Peyer's patch (tissue), 4 donors: Measurements from ENCODE around the gene SYT8.

Source experiments
- CTCF ChIP-seq, 6 experiments: fragments of 450-650 bp in 4 of 6; fragments of 200-600 bp in 2 of 6; sonication (generic) in 1 of 6; IDR thresholded peaks; one replicate each; pipeline ENCODE4 v1.5.1; 2017 to 2019; ENCODE audit warnings: antibody characterized with exemption in 6 of 6, mild to moderate bottlenecking in 3 of 6, moderate library complexity in 1 of 6
- POLR2A ChIP-seq, 2 donors: fragments of 450-650 bp; IDR thresholded peaks; one replicate each; pipeline ENCODE4 v1.5.1; 2017; ENCODE audit warnings: antibody characterized with exemption in 2 of 2, mild to moderate bottlenecking in 2 of 2, moderate library complexity in 2 of 2

DNA sequence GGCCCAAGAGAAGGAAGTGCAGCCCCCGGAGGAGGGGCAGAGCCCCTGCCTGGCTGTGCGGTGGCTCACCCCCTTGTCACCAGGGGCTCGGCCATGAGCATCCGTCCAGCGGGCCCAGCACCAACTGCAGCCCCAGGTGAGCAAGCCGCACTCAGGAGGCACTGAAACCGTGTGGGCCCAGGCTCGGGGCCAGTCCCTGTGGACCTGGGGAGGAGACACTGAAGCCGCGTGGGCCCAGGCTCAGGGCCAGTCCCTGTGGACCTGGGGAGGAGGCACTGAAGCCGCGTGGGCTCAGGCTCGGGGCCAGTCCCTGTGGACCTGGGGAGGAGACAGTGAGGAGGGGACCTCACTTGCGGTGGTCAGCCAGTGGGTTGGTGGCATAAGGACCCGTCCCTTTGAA lies 32.0 kb downstream of the SYT8 start:
- TF ChIP-seq CTCF (IDR thresholded peaks at IDR 0.05) (no peak), POLR2A (IDR thresholded peaks at IDR 0.05) (no peak)
